HCT116 (cell line): ENCODE measurements around the gene NCAPG2. TPM values are rescaled to one million over a fixed set of nuclear protein-coding genes. Genes with fewer than 3 reads are reported as not detected.

Experiments
- ATAC-seq: fragments of 200-7000 bp; cut with Tn5 transposase; 2 replicates; pipeline ENCODE4 v1.9.1; 2020; ENCODE audit warnings: mild to moderate bottlenecking, moderate library complexity
- BruUV-seq: library from RNA; stranded (reverse); fragments of 400-500 nt; replicated peaks from 2 replicates; lab custom pipeline; 2021; lab: Mats Ljungman, UMichigan
- CTCF ChIA-PET: fragments of 300-600 bp; sonication (Branson Sonifier 250); formaldehyde crosslinking; loops from one replicate; lab custom pipeline; 2021; ENCODE audit warnings: antibody characterized with exemption; lab: Charles Lee
- POLR2A ChIA-PET: fragments of 300-600, 350-600 bp; sonication (Branson Sonifier 250); formaldehyde crosslinking; loops from one replicate; lab custom pipeline; 2021; ENCODE audit warnings: antibody characterized with exemption; lab: Charles Lee
- RAD21 ChIA-PET, 2 experiments: fragments of 300-600 bp; sonication (Branson Sonifier 250); formaldehyde crosslinking; loops; one replicate each; lab custom pipeline; 2023; ENCODE audit warnings: low total read pairs in 2 of 2; ENCODE audit not compliant: uncharacterized antibody in 2 of 2, unreplicated experiment in 2 of 2, low non-redundant PET in 1 of 2; lab: Charles Lee
- DNase-seq: peaks from one replicate; pipeline ENCODE4 v3.0.0-alpha.2; 2010; ENCODE audit warnings: low read depth, low spot score
- H2AFZ ChIP-seq: fragments of 200-600 bp; shearing (Covaris generic), sonication (generic); 2 replicates; pipeline ENCODE4 v1.6.1; 2017; ENCODE audit warnings: low read depth, mixed run types, mixed read lengths, antibody characterized with exemption, low read length; ENCODE audit not compliant: poor library complexity, severe bottlenecking
- H3K27ac ChIP-seq: 2 replicates; pipeline ENCODE4 v1.5.1; 2012; ENCODE audit warnings: low read depth, low read length
- H3K27me3 ChIP-seq: fragments of 200-600 bp; sonication (generic); 2 replicates; pipeline ENCODE4 v1.6.1; 2016; ENCODE audit warnings: mixed run types, low read length, mixed read lengths; ENCODE audit not compliant: insufficient read depth
- H3K36me3 ChIP-seq, 2 experiments: fragments of 200-500 bp in 1 of 2; fragments of 200-600 bp in 1 of 2; sonication (Bioruptor generic) in 1 of 2; sonication (generic) in 1 of 2; 2 replicates each; pipeline versions ENCODE4 v1.5.1 to v1.6.1; 2014 to 2016; ENCODE audit warnings: low read length in 2 of 2, inconsistent platforms in 1 of 2, mixed read lengths in 1 of 2, mixed run types in 1 of 2; ENCODE audit not compliant: insufficient read depth in 2 of 2, control insufficient read depth in 1 of 2
- H3K4me1 ChIP-seq, 2 experiments: fragments of 200-600 bp in 1 of 2; sonication (generic) in 1 of 2; 2 replicates each; pipeline versions ENCODE4 v1.5.1 to v1.6.1; 2012 to 2017; ENCODE audit warnings: low read length in 2 of 2, inconsistent platforms in 1 of 2, mild to moderate bottlenecking in 1 of 2, mixed read lengths in 1 of 2, mixed run types in 1 of 2, moderate library complexity in 1 of 2; ENCODE audit not compliant: insufficient read depth in 2 of 2, control insufficient read depth in 1 of 2
- H3K4me2 ChIP-seq: fragments of 200-600 bp; sonication (generic); 2 replicates; pipeline ENCODE4 v1.6.1; 2017; ENCODE audit warnings: mixed run types, low read length, mixed read lengths
- H3K4me3 ChIP-seq, 2 experiments: fragments of 200-600 bp in 1 of 2; sonication (generic) in 1 of 2; replicated peaks in 1 of 2; 2 replicates each; pipeline ENCODE4 v1.5.1; 2011 to 2016; ENCODE audit warnings: low read length in 2 of 2, control low read depth in 1 of 2, low read depth in 1 of 2, mild to moderate bottlenecking in 1 of 2, mixed read lengths in 1 of 2, mixed run types in 1 of 2
- H3K79me2 ChIP-seq: fragments of 200-600 bp; sonication (generic); 2 replicates; pipeline ENCODE4 v1.6.1; 2017; ENCODE audit warnings: mild to moderate bottlenecking, mixed run types, low read length, moderate library complexity, mixed read lengths; ENCODE audit not compliant: insufficient read depth
- H3K9ac ChIP-seq: fragments of 200-600 bp; sonication (generic); 2 replicates; pipeline ENCODE4 v1.6.1; 2016; ENCODE audit warnings: low read length, mixed read lengths
- H3K9me2 ChIP-seq: fragments of 200-600 bp; sonication (generic), shearing (Covaris generic); 2 replicates; pipeline ENCODE4 v1.6.1; 2017; ENCODE audit warnings: mixed run types, mild to moderate bottlenecking, moderate library complexity; ENCODE audit not compliant: insufficient read depth
- H3K9me3 ChIP-seq, 2 experiments: fragments of 200-500 bp in 1 of 2; fragments of 200-600 bp in 1 of 2; sonication (Bioruptor generic) in 1 of 2; sonication (generic) in 1 of 2; 2 replicates each; pipeline ENCODE4 v1.6.1; 2014 to 2017; ENCODE audit warnings: low read length in 2 of 2, mixed read lengths in 2 of 2, inconsistent platforms in 1 of 2, low read depth in 1 of 2, mild to moderate bottlenecking in 1 of 2, mixed run types in 1 of 2, moderate library complexity in 1 of 2; ENCODE audit not compliant: control insufficient read depth in 1 of 2, insufficient read depth in 1 of 2
- H4K20me1 ChIP-seq: fragments of 200-600 bp; sonication (generic), shearing (Covaris generic); 2 replicates; pipeline ENCODE4 v1.6.1; 2017; ENCODE audit warnings: mixed run types, mild to moderate bottlenecking, moderate library complexity; ENCODE audit not compliant: insufficient read depth
- ATF3 ChIP-seq: IDR thresholded peaks from 2 replicates; pipeline ENCODE4 v1.6.1; 2012
- CEBPB ChIP-seq: IDR thresholded peaks from 2 replicates; pipeline ENCODE4 v1.6.1; 2012; ENCODE audit warnings: low read depth
- CTCF ChIP-seq, 3 experiments: fragments of 200-600 bp in 1 of 3; sonication (generic) in 1 of 3; IDR thresholded peaks in 2 of 3; conservative IDR thresholded peaks in 1 of 3; 2 replicates each; pipeline ENCODE4 v1.5.1; 2012 to 2017; ENCODE audit warnings: low read depth in 2 of 3, low read length in 2 of 3, antibody characterized with exemption in 1 of 3, borderline replicate concordance in 1 of 3, control low read depth in 1 of 3, mild to moderate bottlenecking in 1 of 3, mixed read lengths in 1 of 3, mixed run types in 1 of 3, moderate library complexity in 1 of 3; ENCODE audit not compliant: insufficient read depth in 1 of 3
- ELF1 ChIP-seq: IDR thresholded peaks from 2 replicates; pipeline ENCODE4 v1.6.1; 2012; ENCODE audit warnings: low read depth, borderline replicate concordance
- EZH2 ChIP-seq: fragments of 200-600 bp; sonication (generic); IDR thresholded peaks from 2 replicates; pipeline ENCODE4 v1.6.1; 2017; ENCODE audit warnings: antibody characterized with exemption, mixed run types
- JUND ChIP-seq: IDR thresholded peaks from 2 replicates; pipeline ENCODE4 v1.6.1; 2012
- POLR2A ChIP-seq: IDR thresholded peaks from 2 replicates; pipeline ENCODE4 v1.7.0; 2011; ENCODE audit warnings: borderline replicate concordance; ENCODE audit not compliant: insufficient read depth, insufficient read length; ENCODE audit errors: extremely low read depth
- RAD21 ChIP-seq: IDR thresholded peaks from 2 replicates; pipeline ENCODE4 v1.6.1; 2012; ENCODE audit warnings: low read depth, mild to moderate bottlenecking
- SRF ChIP-seq: IDR thresholded peaks from 2 replicates; pipeline ENCODE4 v1.6.1; 2012; ENCODE audit warnings: low read depth
- TCF7L2 ChIP-seq: IDR thresholded peaks from 2 replicates; pipeline ENCODE4 v1.7.0; 2011; ENCODE audit warnings: borderline replicate concordance, inconsistent platforms; ENCODE audit not compliant: insufficient read depth, insufficient read length; ENCODE audit errors: extremely low read depth
- YY1 ChIP-seq: IDR thresholded peaks from 2 replicates; pipeline ENCODE4 v1.6.1; 2011; ENCODE audit warnings: low read length, low read depth, moderate library complexity, mild to moderate bottlenecking; ENCODE audit not compliant: insufficient replicate concordance; ENCODE audit errors: extremely low read depth
- ZBTB33 ChIP-seq: IDR thresholded peaks from 2 replicates; pipeline ENCODE4 v1.6.1; 2011; ENCODE audit warnings: mild to moderate bottlenecking, low read length, moderate library complexity; ENCODE audit not compliant: insufficient replicate concordance; ENCODE audit errors: extremely low read depth
- ZFX ChIP-seq: fragments of 450-650 bp; IDR thresholded peaks from 2 replicates; pipeline ENCODE4 v1.6.1; 2017
- ZNF274 ChIP-seq: fragments of 200-500 bp; sonication (Bioruptor generic); IDR thresholded peaks from 2 replicates; pipeline ENCODE4 v1.6.1; 2014; ENCODE audit warnings: mild to moderate bottlenecking, low read depth, low read length, inconsistent platforms
- intact Hi-C: fragments of 100-400 bp; cut with micrococcal nuclease; formaldehyde crosslinking; loops from 2 replicates; pipeline ENCODE4 v1.10.0; 2022
- total RNA-seq: library from RNA; stranded (reverse); gene quantifications from one replicate; pipeline ENCODE4 v1.2.1, GENCODE V29; 2021; ENCODE audit not compliant: unreplicated experiment

The NCAPG2 gene
- total RNA-seq, 1 experiment from 2014 or later = 73.1 TPM

- Histone ChIP-seq H4K20me1 (no peaks in the 10 kb centered on the region), H3K9me3 (no peaks in the 10 kb centered on the region), H3K4me1 (no peaks in the 10 kb centered on the region), H3K27ac (no peak overlapping the region), H3K27me3 (no peaks in the 10 kb centered on the region), H3K4me2 (no peak overlapping the region), H3K9ac (no peak overlapping the region), H2AFZ (no peak overlapping the region), H3K79me2 (no peaks in the 10 kb centered on the region), H3K4me3 (no peak overlapping the region), H3K9me2 (no peaks in the 10 kb centered on the region), H3K36me3 (no peaks in the 10 kb centered on the region; a peak in 1 of 4 replicates)
- DNase-seq = no peak
- ChIA-PET RAD21 (no interaction called here), CTCF (no interaction called here), POLR2A (no interaction called here)
- intact Hi-C loops = no loop called here
- BruUV-seq = no TSS peak
- TF ChIP-seq CEBPB (no peak), ATF3 (no peak), TCF7L2 (no peak), ZNF274 (no peak), EZH2 (no peak)
- no peak for ATAC-seq
These were observed 84.2 kb downstream of the NCAPG2 start for GRCh38 chr7:158620418-158620817.

- intact Hi-C loops = no loop called here
- DNase-seq = no peak
- RAD21 ChIA-PET = no interaction called here
- TF ChIP-seq RAD21 = no peak
- TF ChIP-seq CTCF (IDR thresholded peaks at IDR 0.05 in 2 of 3, conservative IDR thresholded peaks at IDR 0.05 in 1 of 3; ENCODE audit: borderline replicate concordance in 1 of 3, insufficient read depth in 1 of 3, low read depth in 2 of 3, low read length in 2 of 3) = no peak
- TF ChIP-seq ZBTB33 = no peak
- no peak for TF ChIP-seq SRF
- TF ChIP-seq POLR2A = no peak
- no peak for TF ChIP-seq TCF7L2
- TF ChIP-seq JUND = no peak
- no peak for TF ChIP-seq ATF3
- no peak for TF ChIP-seq EZH2
- TF ChIP-seq ZNF274 = no peak
- TF ChIP-seq ZFX = no peak
- TF ChIP-seq ELF1 = no peak
- TF ChIP-seq YY1 = no peak
- TF ChIP-seq, all 23 proteins: peak for 0
- H2AFZ ChIP-seq = no peak overlapping the region
- H3K4me1 ChIP-seq = no peaks in the 10 kb centered on the region
- no peaks in the 10 kb centered on the region for H4K20me1 ChIP-seq
- POLR2A ChIA-PET = no interaction called here
- H3K9me2 ChIP-seq = no peaks in the 10 kb centered on the region
- no TSS peak for BruUV-seq
- H3K27me3 ChIP-seq = no peaks in the 10 kb centered on the region
- no peak overlapping the region for H3K9ac ChIP-seq
- H3K4me3 ChIP-seq = no peak overlapping the region
- no peaks in the 10 kb centered on the region for H3K79me2 ChIP-seq
- H3K27ac ChIP-seq = no peak overlapping the region
- CTCF ChIA-PET = no interaction called here
- H3K9me3 ChIP-seq = no peaks in the 10 kb centered on the region
- no peak for ATAC-seq
- H3K4me2 ChIP-seq = no peak overlapping the region
- H3K36me3 ChIP-seq = no peaks in the 10 kb centered on the region
These were observed 85.9 kb downstream of the NCAPG2 start for GRCh38 chr7:158618745-158619140.
